Spleen (tissue), 11 donors: Measurements from ENCODE around the gene AKT3. TPM values are rescaled to one million over a fixed set of nuclear protein-coding genes. Genes with fewer than 3 reads are reported as not detected.
"Not testable (repeated sequence)": the region's sequence is repeated elsewhere in the genome, so short reads cannot be mapped to it uniquely, and the experiment has no call there.

ENCODE experiments used
- DNase-seq: peaks from one replicate; pipeline ENCODE4 v3.0.0-alpha.2; 2020
- H3K27ac ChIP-seq, 8 donors: fragments of 200-600 bp; sonication (generic) in 7 of 8; 1 replicate in 4 of 8; 2 replicates in 4 of 8; pipeline versions ENCODE4 v1.5.0 to v1.8.0; 2016 to 2021; ENCODE audit warnings: inconsistent platforms in 4 of 8, mild to moderate bottlenecking in 4 of 8, moderate library complexity in 1 of 8
- H3K27me3 ChIP-seq, 7 donors: fragments of 200-600 bp; sonication (generic) in 6 of 7; replicated peaks in 1 of 7; 1 replicate in 4 of 7; 2 replicates in 3 of 7; pipeline versions ENCODE4 v1.5.0 to v1.8.0; 2016 to 2021; ENCODE audit warnings: inconsistent platforms in 3 of 7, mild to moderate bottlenecking in 1 of 7
- H3K36me3 ChIP-seq, 6 donors: fragments of 200-600 bp; sonication (generic) in 5 of 6; 1 replicate in 4 of 6; 2 replicates in 2 of 6; pipeline versions ENCODE4 v1.5.0 to v1.8.0; 2016 to 2021; ENCODE audit warnings: inconsistent platforms in 2 of 6
- H3K4me1 ChIP-seq, 6 donors: fragments of 200-600 bp; sonication (generic) in 5 of 6; 1 replicate in 3 of 6; 2 replicates in 3 of 6; pipeline versions ENCODE4 v1.5.0 to v1.8.0; 2016 to 2021; ENCODE audit warnings: inconsistent platforms in 3 of 6
- H3K4me3 ChIP-seq, 8 donors: fragments of 200-600 bp; sonication (generic) in 7 of 8; 1 replicate in 4 of 8; 2 replicates in 4 of 8; pipeline versions ENCODE4 v1.5.0 to v1.8.0; 2016 to 2021; ENCODE audit warnings: inconsistent platforms in 4 of 8, mild to moderate bottlenecking in 4 of 8, moderate library complexity in 2 of 8
- H3K9me3 ChIP-seq, 8 donors: fragments of 200-600 bp; sonication (generic) in 7 of 8; 1 replicate in 4 of 8; 2 replicates in 4 of 8; pipeline versions ENCODE4 v1.5.0 to v1.8.0; 2016 to 2021; ENCODE audit warnings: inconsistent platforms in 4 of 8
- POLR2A ChIP-seq, 3 donors: fragments of 450-650 bp; IDR thresholded peaks; one replicate each; pipeline ENCODE4 v1.5.1; 2017; ENCODE audit warnings: antibody characterized with exemption in 3 of 3, mild to moderate bottlenecking in 1 of 3
- POLR2AphosphoS5 ChIP-seq, 3 donors: sonication (generic); formaldehyde crosslinking; IDR thresholded peaks; one replicate each; pipeline ENCODE4 v1.5.1; 2017; ENCODE audit warnings: antibody characterized with exemption in 3 of 3
- WGBS, 5 donors: extraction: QIAGEN DNeasy Blood & Tissue Kit in 3 of 5; methylation state at CpG; one replicate each; pipeline versions ENCODE4 v1.1.5 to v1.1.7; 2013 to 2018; 5-methylcytosine and 5-hydroxymethylcytosine counted together
- intact Hi-C: fragments of 100-400 bp; cut with DNase I; formaldehyde crosslinking; loops from one replicate; pipeline ENCODE4 v1.15.0; 2023; ENCODE audit warnings: low total_unique reads
- polyA plus RNA-seq, 3 donors: library from polyadenylated mRNA; stranded (reverse); fragments of 200-250 nt; gene quantifications; one replicate each; pipeline ENCODE4 v1.2.1, GENCODE V29; 2013
- total RNA-seq, 7 donors: library from RNA; depleted of rRNA in 3 of 7; stranded (reverse); fragments of >200 nt in 3 of 7; fragmentation: NEBNext Ultra II Directional in 4 of 7; extraction: Animal tissue kit (Norgen Biotek cat#: 25700) in 4 of 7; gene quantifications; one replicate each; pipeline versions ENCODE4 v1.1.0 to v1.2.1, GENCODE V29; 2016 to 2021
- TF ChIP-seq, protein P1 (sequence below), 11 experiments: fragments of 200-600 bp in 7 of 11; fragments of 450-650 bp in 4 of 11; sonication (generic) in 4 of 11; IDR thresholded peaks in 8 of 11; conservative IDR thresholded peaks in 3 of 11; 1 replicate in 7 of 11; 2 replicates in 4 of 11; pipeline versions ENCODE4 v1.4.0 to v1.8.0; 2016 to 2021; ENCODE audit warnings: antibody characterized with exemption in 11 of 11, inconsistent platforms in 4 of 11, mild to moderate bottlenecking in 1 of 11
- donor health status: healthy with polysubstance abuse.
- donor health status: DM: no; HTN: no; CAD: no; lungs with moderate emphysema.
- donor health status: DM: no; HTN: no; CAD: no.
- donor health status: Bipolar disorder and iron deficiency.
- donor health status: healthy.
- donor health status: DM: no; HTN: no; CAD: no.
- donor health status: DM: yes; HTN: yes; CAD: no.

The AKT3 gene
- total and polyA plus RNA-seq, 10 donors = 4.3 to 91.3 (median 46.4) TPM

DNA sequence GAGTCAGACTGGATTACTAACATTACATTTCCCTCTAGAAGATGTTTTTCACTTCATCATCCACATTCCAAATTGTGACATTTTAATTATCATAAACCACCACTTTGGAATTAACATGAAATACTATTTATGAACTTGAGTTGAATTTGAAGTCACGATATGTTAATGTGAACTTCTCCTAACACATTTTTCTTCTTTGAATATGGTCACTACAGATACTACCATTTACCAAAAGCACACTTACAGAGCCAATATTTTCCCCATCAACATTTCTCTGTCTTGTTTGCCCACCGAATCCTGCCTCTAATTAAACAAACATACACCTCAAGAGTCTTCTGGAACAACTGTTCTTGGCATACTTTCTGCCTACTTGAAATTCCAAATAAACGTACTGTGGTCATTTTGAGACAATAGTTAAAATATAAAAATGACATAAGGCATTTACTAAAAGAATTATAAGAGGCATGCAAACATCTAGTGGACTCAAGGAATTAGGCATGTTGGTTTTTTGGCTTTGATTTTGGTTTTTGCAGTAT, 177.4 kb downstream of the AKT3 start:
- Histone ChIP-seq H3K9me3 (no peaks in the 10 kb centered on the region), H3K4me1 (no peaks in the 10 kb centered on the region), H3K27me3 (no peaks in the 10 kb centered on the region), H3K4me3 (no peak overlapping the region), H3K27ac (no peak overlapping the region), H3K36me3 (peaks cover 0 to 12% (median under 1%) of the 10 kb centered on the region in 6 donors)
- no peak for DNase-seq
- 85 to 94% (median 92%) methylated on average over 3 of the region's 3 CpGs for WGBS, 5 donors
- intact Hi-C loops = no loop called here
- TF ChIP-seq, protein P1, sequence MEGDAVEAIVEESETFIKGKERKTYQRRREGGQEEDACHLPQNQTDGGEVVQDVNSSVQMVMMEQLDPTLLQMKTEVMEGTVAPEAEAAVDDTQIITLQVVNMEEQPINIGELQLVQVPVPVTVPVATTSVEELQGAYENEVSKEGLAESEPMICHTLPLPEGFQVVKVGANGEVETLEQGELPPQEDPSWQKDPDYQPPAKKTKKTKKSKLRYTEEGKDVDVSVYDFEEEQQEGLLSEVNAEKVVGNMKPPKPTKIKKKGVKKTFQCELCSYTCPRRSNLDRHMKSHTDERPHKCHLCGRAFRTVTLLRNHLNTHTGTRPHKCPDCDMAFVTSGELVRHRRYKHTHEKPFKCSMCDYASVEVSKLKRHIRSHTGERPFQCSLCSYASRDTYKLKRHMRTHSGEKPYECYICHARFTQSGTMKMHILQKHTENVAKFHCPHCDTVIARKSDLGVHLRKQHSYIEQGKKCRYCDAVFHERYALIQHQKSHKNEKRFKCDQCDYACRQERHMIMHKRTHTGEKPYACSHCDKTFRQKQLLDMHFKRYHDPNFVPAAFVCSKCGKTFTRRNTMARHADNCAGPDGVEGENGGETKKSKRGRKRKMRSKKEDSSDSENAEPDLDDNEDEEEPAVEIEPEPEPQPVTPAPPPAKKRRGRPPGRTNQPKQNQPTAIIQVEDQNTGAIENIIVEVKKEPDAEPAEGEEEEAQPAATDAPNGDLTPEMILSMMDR (IDR thresholded peaks at IDR 0.05 in 8 of 11, conservative IDR thresholded peaks at IDR 0.05 in 3 of 11) = no peak
- TF ChIP-seq POLR2A (IDR thresholded peaks at IDR 0.05) (no peak), POLR2AphosphoS5 (IDR thresholded peaks at IDR 0.05) (no peak)

DNA sequence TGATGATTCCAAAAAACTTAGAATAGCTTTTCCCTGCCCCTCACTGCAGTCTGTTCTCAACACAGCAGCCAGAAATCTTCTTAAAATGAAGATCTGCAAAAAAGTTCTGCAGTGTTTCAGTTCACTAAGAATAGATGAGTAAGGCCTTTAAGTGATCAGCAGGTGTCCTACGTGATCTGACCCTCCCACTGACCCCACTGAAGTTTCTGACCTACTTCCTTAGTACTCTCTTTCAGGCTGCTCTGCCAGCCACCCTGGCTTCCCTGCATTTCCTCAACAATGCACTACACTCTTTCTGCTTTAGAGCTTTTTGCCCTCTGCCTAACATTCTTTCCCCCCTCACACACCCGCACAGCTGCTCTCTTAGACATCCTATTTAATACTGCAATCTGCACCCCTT, 182.5 kb downstream of the AKT3 start:
- Histone ChIP-seq H3K4me3 (no peak overlapping the region), H3K27ac (no peak overlapping the region), H3K9me3 (no peaks in the 10 kb centered on the region), H3K4me1 (no peaks in the 10 kb centered on the region), H3K36me3 (peaks cover 0 to 26% (median 4%) of the 10 kb centered on the region in 6 donors), H3K27me3 (no peaks in the 10 kb centered on the region)
- no peak for DNase-seq
- WGBS, 5 donors = 76 to 88% (median 82%) methylated on average over 2 of the region's 2 CpGs
- intact Hi-C loops = no loop called here
- TF ChIP-seq, protein P1 (IDR thresholded peaks at IDR 0.05 in 8 of 11, conservative IDR thresholded peaks at IDR 0.05 in 3 of 11) = no peak

DNA sequence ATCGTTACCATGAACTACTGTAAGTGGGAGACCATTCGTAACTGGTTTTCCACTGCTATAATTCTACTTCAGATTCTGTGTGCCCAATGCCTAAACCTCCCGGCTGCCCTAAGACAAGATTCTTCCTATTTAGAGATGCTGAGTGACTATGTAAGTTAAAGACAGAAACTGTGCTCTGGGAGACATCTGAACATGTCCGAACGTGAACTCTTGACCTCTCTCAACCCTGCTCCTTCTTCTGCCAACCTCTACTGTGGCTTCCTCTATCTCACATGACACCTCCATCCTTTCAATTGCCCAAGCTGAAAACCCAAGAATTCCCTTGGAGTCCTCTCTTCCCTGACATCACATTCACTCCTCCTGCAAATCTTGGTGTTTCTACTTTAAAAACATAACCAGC, 182.9 kb downstream of the AKT3 start:
- Histone ChIP-seq H3K4me3 (no peak overlapping the region), H3K27ac (no peak overlapping the region), H3K36me3 (peaks cover 0 to 26% (median 4%) of the 10 kb centered on the region in 6 donors), H3K27me3 (no peaks in the 10 kb centered on the region), H3K9me3 (peaks cover 0 to under 1% (median 0%) of the 10 kb centered on the region in 8 donors), H3K4me1 (no peaks in the 10 kb centered on the region)
- no peak for DNase-seq
- 90 to 95% (median 94%) methylated on average over 5 of the region's 5 CpGs for WGBS, 5 donors
- intact Hi-C loops = no loop called here
- TF ChIP-seq POLR2A (IDR thresholded peaks at IDR 0.05) = no peak
- no peak for TF ChIP-seq POLR2AphosphoS5 (IDR thresholded peaks at IDR 0.05)
- TF ChIP-seq, protein P1 (IDR thresholded peaks at IDR 0.05 in 8 of 11, conservative IDR thresholded peaks at IDR 0.05 in 3 of 11) = no peak

DNA sequence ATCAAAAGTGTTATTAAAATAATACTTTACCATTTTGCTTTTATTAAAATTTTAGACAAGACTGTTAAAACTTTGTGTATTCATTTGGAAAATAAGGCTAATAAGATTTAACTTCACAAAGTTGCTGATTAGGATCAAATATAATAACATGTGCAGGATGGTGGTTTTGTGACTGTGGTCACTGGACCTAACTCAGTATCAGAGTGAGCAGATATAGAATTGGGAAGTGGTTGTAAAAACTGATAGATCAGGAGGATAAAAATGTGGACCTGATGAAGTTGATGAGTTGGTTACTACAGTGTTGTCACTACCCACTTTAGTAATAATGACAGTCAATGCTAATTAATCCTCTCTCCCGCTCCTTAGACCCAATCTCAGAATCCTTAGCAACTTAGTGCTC, 186.4 kb downstream of the AKT3 start:
- TF ChIP-seq, protein P1 (IDR thresholded peaks at IDR 0.05 in 8 of 11, conservative IDR thresholded peaks at IDR 0.05 in 3 of 11) = no peak
- no peak for TF ChIP-seq POLR2A (IDR thresholded peaks at IDR 0.05)
- TF ChIP-seq POLR2AphosphoS5 (IDR thresholded peaks at IDR 0.05) = no peak
- Histone ChIP-seq H3K4me1 (no peaks in the 10 kb centered on the region), H3K27ac (no peak overlapping the region), H3K27me3 (no peaks in the 10 kb centered on the region), H3K9me3 (peaks cover 0 to 12% (median 0%) of the 10 kb centered on the region in 8 donors), H3K4me3 (no peak overlapping the region), H3K36me3 (peaks cover 0 to 33% (median 4%) of the 10 kb centered on the region in 6 donors)
- intact Hi-C loops = no loop called here
- WGBS, 5 donors = 89 to 100% (median 94%) methylated on average over 1 of the region's 1 CpG
- DNase-seq = no peak

DNA sequence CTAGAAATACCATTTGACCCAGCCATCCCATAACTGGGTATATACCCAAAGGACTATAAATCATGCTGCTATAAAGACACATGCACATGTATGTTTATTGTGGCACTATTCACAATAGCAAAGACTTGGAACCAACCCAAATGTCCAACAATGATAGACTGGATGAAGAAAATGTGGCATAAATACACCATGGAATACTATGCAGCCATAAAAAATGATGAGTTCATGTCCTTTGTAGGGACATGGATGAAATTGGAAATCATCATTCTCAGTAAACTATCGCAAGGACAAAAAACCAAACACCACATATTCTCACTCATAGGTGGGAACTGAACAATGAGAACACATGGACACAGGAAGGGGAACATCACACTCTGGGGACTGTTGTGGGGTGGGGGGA, 187.9 kb downstream of the AKT3 start:
- intact Hi-C loops = not testable (repeated sequence)

More for the DNA sequence above, 187.9 kb downstream of the AKT3 start:
- not testable (repeated sequence) for DNase-seq, H3K4me3 ChIP-seq, H3K27ac ChIP-seq, H3K4me1 ChIP-seq, H3K27me3 ChIP-seq
- Histone ChIP-seq H3K36me3 (peaks cover 0 to 39% (median 4%) of the 10 kb centered on the region in 6 donors), H3K9me3 (peaks cover 0 to 12% (median 0%) of the 10 kb centered on the region in 8 donors)
- 100% methylated on average over 1 of the region's 1 CpG; no CpG with 5 or more reads in 3 of the 5 donors for WGBS, 5 donors
